Measurements from ENCODE around the gene SMPX. TPM values are rescaled to one million over a fixed set of nuclear protein-coding genes. Genes with fewer than 3 reads are reported as not detected.

The SMPX gene
- total RNA-seq, 1 donor from 2014 or later = not detected

DNA sequence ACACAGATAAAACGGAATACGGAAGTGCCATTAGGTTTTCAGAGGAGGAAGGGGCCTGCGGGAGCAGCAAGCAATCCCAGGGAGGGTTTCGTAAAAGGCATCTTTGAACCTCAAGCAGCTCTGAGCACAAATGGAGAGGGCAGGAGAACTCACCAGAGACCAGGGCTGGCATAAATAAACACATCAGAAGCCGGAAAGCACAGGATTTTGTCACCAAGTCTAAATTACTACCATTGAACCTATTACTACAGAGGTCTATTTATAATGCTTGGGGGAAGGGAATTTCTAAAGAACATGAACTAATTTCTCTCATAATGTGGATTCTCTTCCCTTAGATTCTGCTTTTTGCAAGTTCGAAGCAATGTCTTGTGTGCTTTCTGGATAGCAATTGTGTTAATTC, 41.9 kb upstream of the SMPX start:
- DNase-seq = no peak
- H3K4me1 Mint-ChIP-seq (ENCODE audit: low read depth, unreplicated experiment) = peaks cover 10% of the 10 kb centered on the region
- peak overlapping the region; percentile 16 for H3K4me3 Mint-ChIP-seq (ENCODE audit: unreplicated experiment)
- no peaks in the 10 kb centered on the region for H3K9me3 Mint-ChIP-seq (ENCODE audit: unreplicated experiment)
- no peaks in the 10 kb centered on the region for H3K36me3 Mint-ChIP-seq (ENCODE audit: unreplicated experiment)
- TF ChIP-seq, protein P1, sequence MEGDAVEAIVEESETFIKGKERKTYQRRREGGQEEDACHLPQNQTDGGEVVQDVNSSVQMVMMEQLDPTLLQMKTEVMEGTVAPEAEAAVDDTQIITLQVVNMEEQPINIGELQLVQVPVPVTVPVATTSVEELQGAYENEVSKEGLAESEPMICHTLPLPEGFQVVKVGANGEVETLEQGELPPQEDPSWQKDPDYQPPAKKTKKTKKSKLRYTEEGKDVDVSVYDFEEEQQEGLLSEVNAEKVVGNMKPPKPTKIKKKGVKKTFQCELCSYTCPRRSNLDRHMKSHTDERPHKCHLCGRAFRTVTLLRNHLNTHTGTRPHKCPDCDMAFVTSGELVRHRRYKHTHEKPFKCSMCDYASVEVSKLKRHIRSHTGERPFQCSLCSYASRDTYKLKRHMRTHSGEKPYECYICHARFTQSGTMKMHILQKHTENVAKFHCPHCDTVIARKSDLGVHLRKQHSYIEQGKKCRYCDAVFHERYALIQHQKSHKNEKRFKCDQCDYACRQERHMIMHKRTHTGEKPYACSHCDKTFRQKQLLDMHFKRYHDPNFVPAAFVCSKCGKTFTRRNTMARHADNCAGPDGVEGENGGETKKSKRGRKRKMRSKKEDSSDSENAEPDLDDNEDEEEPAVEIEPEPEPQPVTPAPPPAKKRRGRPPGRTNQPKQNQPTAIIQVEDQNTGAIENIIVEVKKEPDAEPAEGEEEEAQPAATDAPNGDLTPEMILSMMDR (IDR thresholded peaks at IDR 0.05; ENCODE audit: partially characterized antibody, unreplicated experiment) = no peak
- H3K27me3 Mint-ChIP-seq (ENCODE audit: unreplicated experiment) = no peaks in the 10 kb centered on the region
- H3K27ac Mint-ChIP-seq (ENCODE audit: unreplicated experiment) = no peak overlapping the region

DNA sequence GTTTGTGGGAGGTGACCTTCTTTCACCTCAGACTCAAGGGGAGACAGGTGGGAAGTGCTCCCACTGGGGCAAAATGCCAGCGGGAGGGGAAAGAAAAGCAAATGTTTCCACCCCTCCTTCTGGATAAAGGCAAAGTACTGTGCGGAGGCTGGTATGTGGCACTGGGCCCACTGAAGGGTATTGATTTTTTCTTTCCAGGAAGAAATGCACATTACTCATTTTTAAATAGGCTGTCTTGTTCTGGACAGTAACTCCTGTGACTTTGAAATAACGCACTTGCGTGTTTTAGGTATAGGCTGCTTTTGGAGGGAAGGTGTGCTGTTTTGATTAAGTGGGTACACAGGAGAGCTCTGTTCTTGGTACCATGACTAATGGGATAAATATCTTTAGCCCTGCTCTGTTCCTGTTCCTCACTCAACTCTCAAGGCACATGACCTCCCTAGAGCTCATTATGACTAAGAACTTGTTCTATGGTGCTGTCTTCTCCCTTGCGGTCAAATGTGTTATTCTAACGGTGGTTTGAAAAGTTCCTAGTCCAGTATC, 40.8 kb upstream of the SMPX start:
- DNase-seq = no peak
- Mint-ChIP-seq H3K9me3 (ENCODE audit: unreplicated experiment) (no peaks in the 10 kb centered on the region), H3K36me3 (ENCODE audit: unreplicated experiment) (no peaks in the 10 kb centered on the region), H3K27ac (ENCODE audit: unreplicated experiment) (no peak overlapping the region), H3K27me3 (ENCODE audit: unreplicated experiment) (no peaks in the 10 kb centered on the region), H3K4me3 (ENCODE audit: unreplicated experiment) (no peak overlapping the region), H3K4me1 (ENCODE audit: low read depth, unreplicated experiment) (peaks cover 10% of the 10 kb centered on the region)
- TF ChIP-seq, protein P1 (IDR thresholded peaks at IDR 0.05; ENCODE audit: partially characterized antibody, unreplicated experiment) = no peak

GRCh38 chrX:21781976-21782375, 24.1 kb upstream of the SMPX start:
- no peak for DNase-seq
- Mint-ChIP-seq H3K36me3 (ENCODE audit: unreplicated experiment) (no peaks in the 10 kb centered on the region), H3K4me1 (ENCODE audit: low read depth, unreplicated experiment) (peaks cover 5% of the 10 kb centered on the region), H3K27me3 (ENCODE audit: unreplicated experiment) (no peaks in the 10 kb centered on the region), H3K4me3 (ENCODE audit: unreplicated experiment) (no peak overlapping the region), H3K27ac (ENCODE audit: unreplicated experiment) (no peak overlapping the region), H3K9me3 (ENCODE audit: unreplicated experiment) (no peaks in the 10 kb centered on the region)
- TF ChIP-seq, protein P1 (IDR thresholded peaks at IDR 0.05; ENCODE audit: partially characterized antibody, unreplicated experiment) = no peak

GRCh38 chrX:21781525-21781924, 23.6 kb upstream of the SMPX start:
- Mint-ChIP-seq H3K27ac (ENCODE audit: unreplicated experiment) (no peak overlapping the region), H3K9me3 (ENCODE audit: unreplicated experiment) (no peaks in the 10 kb centered on the region), H3K27me3 (ENCODE audit: unreplicated experiment) (no peaks in the 10 kb centered on the region), H3K4me3 (ENCODE audit: unreplicated experiment) (no peak overlapping the region), H3K4me1 (ENCODE audit: low read depth, unreplicated experiment) (peaks cover 5% of the 10 kb centered on the region), H3K36me3 (ENCODE audit: unreplicated experiment) (no peaks in the 10 kb centered on the region)
- TF ChIP-seq, protein P1 (IDR thresholded peaks at IDR 0.05; ENCODE audit: partially characterized antibody, unreplicated experiment) = no peak
- DNase-seq = no peak

GRCh38 chrX:21779095-21779494, 21.2 kb upstream of the SMPX start:
- TF ChIP-seq, protein P1 (IDR thresholded peaks at IDR 0.05; ENCODE audit: partially characterized antibody, unreplicated experiment) = no peak
- H3K9me3 Mint-ChIP-seq (ENCODE audit: unreplicated experiment) = no peaks in the 10 kb centered on the region
- no peak for DNase-seq
- peaks cover 5% of the 10 kb centered on the region for H3K4me1 Mint-ChIP-seq (ENCODE audit: low read depth, unreplicated experiment)
- no peaks in the 10 kb centered on the region for H3K27me3 Mint-ChIP-seq (ENCODE audit: unreplicated experiment)
- H3K36me3 Mint-ChIP-seq (ENCODE audit: unreplicated experiment) = no peaks in the 10 kb centered on the region
- no peak overlapping the region for H3K27ac Mint-ChIP-seq (ENCODE audit: unreplicated experiment)
- H3K4me3 Mint-ChIP-seq (ENCODE audit: unreplicated experiment) = no peak overlapping the region
